Lung (tissue), 12 donors: ENCODE results near the gene ZFAND3. TPM values are rescaled to one million over a fixed set of nuclear protein-coding genes. Genes with fewer than 3 reads are reported as not detected.

Experiments used
- ATAC-seq: fragments of 200-7000 bp; cut with Tn5 transposase; one replicate; pipeline ENCODE4 v1.9.1; 2020; ENCODE audit warnings: moderate number of reproducible peaks; ENCODE audit not compliant: insufficient read depth, low FRiP score
- DNase-seq, 3 donors: peaks; one replicate each; pipeline ENCODE4 v3.0.0-alpha.2; 2013 to 2017
- H3K27ac ChIP-seq, 2 donors: one replicate each; pipeline ENCODE4 v1.5.1; 2013; ENCODE audit warnings: mild to moderate bottlenecking in 2 of 2, moderate library complexity in 2 of 2, control low read depth in 1 of 2, inconsistent platforms in 1 of 2, low read depth in 1 of 2, low read length in 1 of 2
- H3K27me3 ChIP-seq, 3 donors: one replicate each; pipeline ENCODE4 v1.5.1; 2013; ENCODE audit warnings: low read length in 2 of 3; ENCODE audit not compliant: control insufficient read depth in 3 of 3, insufficient read depth in 3 of 3
- H3K36me3 ChIP-seq, 4 donors: one replicate each; pipeline ENCODE4 v1.5.1; 2013; ENCODE audit warnings: low read length in 4 of 4, mild to moderate bottlenecking in 1 of 4, moderate library complexity in 1 of 4; ENCODE audit not compliant: control insufficient read depth in 4 of 4, insufficient read depth in 4 of 4
- H3K4me1 ChIP-seq, 5 donors: one replicate each; pipeline ENCODE4 v1.5.1; 2013; ENCODE audit warnings: low read length in 5 of 5, mild to moderate bottlenecking in 2 of 5, moderate library complexity in 1 of 5; ENCODE audit not compliant: control insufficient read depth in 5 of 5, insufficient read depth in 5 of 5
- H3K4me3 ChIP-seq: one replicate; pipeline ENCODE4 v1.5.1; 2013; ENCODE audit warnings: mild to moderate bottlenecking, control low read depth, moderate library complexity
- H3K9ac ChIP-seq, 2 donors: one replicate each; pipeline ENCODE4 v1.5.1; 2013; ENCODE audit warnings: low read length in 2 of 2, control low read depth in 1 of 2; ENCODE audit not compliant: insufficient read depth in 1 of 2
- H3K9me3 ChIP-seq, 4 donors: one replicate each; pipeline ENCODE4 v1.5.1; 2013; ENCODE audit warnings: low read length in 3 of 4, mild to moderate bottlenecking in 1 of 4, moderate library complexity in 1 of 4; ENCODE audit not compliant: control insufficient read depth in 4 of 4, insufficient read depth in 3 of 4
- CTCF ChIP-seq: IDR thresholded peaks from 2 replicates; pipeline ENCODE4 v1.5.1; 2012; ENCODE audit warnings: mild to moderate bottlenecking; ENCODE audit errors: control extremely low read depth, extremely low read depth
- WGBS, 2 donors: extraction: QIAGEN DNeasy Blood & Tissue Kit; methylation state at CpG; one replicate each; pipeline ENCODE4 v1.1.7; 2013; 5-methylcytosine and 5-hydroxymethylcytosine counted together
- polyA plus RNA-seq, 2 donors: library from polyadenylated mRNA; stranded (reverse); fragments of 200-250 nt; gene quantifications; one replicate each; pipeline ENCODE4 v1.2.1, GENCODE V29; 2013
- total RNA-seq, 2 donors: library from RNA; depleted of rRNA in 1 of 2; stranded (reverse); fragments of >200 nt in 1 of 2; gene quantifications; one replicate each; pipeline ENCODE4 v1.2.1, GENCODE V29; 2014 to 2021
- donor health status: control.
- donor health status: control.
- donor health status: Bipolar disorder and iron deficiency.
- donor health status: healthy.
- donor health status: DM: yes; HTN: yes; CAD: no.

Gene ZFAND3
- total and polyA plus RNA-seq, 4 donors, result 27.6 to 63.6 (median 51.3) TPM

- no peaks in the 10 kb centered on the region for H3K9me3 ChIP-seq
Measured at GRCh38 chr6:37807656-37808055, 11.9 kb upstream of the ZFAND3 start.

GRCh38 chr6:37809197-37809543, 10.4 kb upstream of the ZFAND3 start:
- Histone ChIP-seq H3K27me3 (no peaks in the 10 kb centered on the region), H3K9ac (no peak overlapping the region), H3K4me3 (no peak overlapping the region), H3K36me3 (no peaks in the 10 kb centered on the region), H3K9me3 (no peaks in the 10 kb centered on the region), H3K4me1 (peaks cover 0 to 7% (median 0%) of the 10 kb centered on the region in 5 donors), H3K27ac (no peak overlapping the region)
- no peak for TF ChIP-seq CTCF
- DNase-seq (peak in 1 of 3 donors; percentile 38), ATAC-seq (no peak)
- WGBS, 2 donors, result 62 to 75% methylated on average over 3 of the region's 3 CpGs

More at GRCh38 chr6:37807656-37808055, 11.9 kb upstream of the ZFAND3 start:
- Histone ChIP-seq H3K4me3 (no peak overlapping the region), H3K4me1 (peaks cover 0 to 7% (median 0%) of the 10 kb centered on the region in 5 donors), H3K36me3 (no peaks in the 10 kb centered on the region), H3K9ac (no peak overlapping the region), H3K27me3 (no peaks in the 10 kb centered on the region), H3K27ac (no peak overlapping the region)
- ATAC-seq, result no peak
- peak; percentile 20 to 25 (median 24) for DNase-seq
- 73 to 74% methylated on average over 6 of the region's 6 CpGs for WGBS, 2 donors
- TF ChIP-seq CTCF, result no peak

GRCh38 chr6:37812841-37813240, 6.7 kb upstream of the ZFAND3 start:
- H3K4me1 ChIP-seq, result peaks cover 0 to under 1% (median 0%) of the 10 kb centered on the region in 5 donors
- no peak for TF ChIP-seq CTCF
- no peak for DNase-seq

GRCh38 chr6:37814374-37814773, 5.2 kb upstream of the ZFAND3 start:
- ATAC-seq (no peak), DNase-seq (no peak)
- no peak for TF ChIP-seq CTCF
- Histone ChIP-seq H3K4me1 (peaks cover 0 to 7% (median 0%) of the 10 kb centered on the region in 5 donors), H3K4me3 (no peak overlapping the region), H3K9me3 (no peaks in the 10 kb centered on the region), H3K27me3 (no peaks in the 10 kb centered on the region), H3K36me3 (peaks cover 0 to 1% (median 0%) of the 10 kb centered on the region in 4 donors), H3K9ac (no peak overlapping the region), H3K27ac (no peak overlapping the region)
- WGBS, 2 donors, result 93 to 96% methylated on average over 6 of the region's 6 CpGs

More at GRCh38 chr6:37812841-37813240, 6.7 kb upstream of the ZFAND3 start:
- WGBS, 2 donors, result 50 to 83% methylated on average over 1 of the region's 1 CpG
- Histone ChIP-seq H3K27me3 (no peaks in the 10 kb centered on the region), H3K9me3 (no peaks in the 10 kb centered on the region), H3K36me3 (peaks cover 0 to 1% (median 0%) of the 10 kb centered on the region in 4 donors), H3K9ac (no peak overlapping the region), H3K4me3 (no peak overlapping the region), H3K27ac (no peak overlapping the region)
- no peak for ATAC-seq
